Measurements from ENCODE around the gene SFT2D1. TPM values are rescaled to one million over a fixed set of nuclear protein-coding genes. Genes with fewer than 3 reads are reported as not detected.
"Not testable (repeated sequence)": the region's sequence is repeated elsewhere in the genome, so short reads cannot be mapped to it uniquely, and the experiment has no call there.

SFT2D1 gene
- polyA plus RNA-seq, 3 donors, result 59.6 to 81.0 (median 68.2) TPM

DNA sequence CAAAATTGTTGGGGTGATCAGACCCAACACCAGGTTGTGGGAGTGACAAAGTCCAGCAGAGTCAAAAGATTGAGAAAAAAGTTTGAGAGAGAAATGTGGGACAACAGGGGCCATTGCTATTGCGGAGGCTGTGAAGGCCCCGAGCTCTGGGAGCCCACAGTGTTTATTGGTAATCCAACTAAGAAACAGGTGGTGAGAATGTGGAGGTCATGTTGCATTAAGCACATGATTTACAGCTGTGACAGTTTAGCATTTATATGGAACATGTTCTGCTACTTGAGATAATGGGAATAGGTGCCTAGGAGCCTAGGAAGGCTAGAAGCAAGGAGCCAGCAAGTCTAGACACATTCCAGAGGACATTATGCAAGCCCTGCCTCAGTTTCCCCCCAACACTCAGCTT lies 2.6 kb upstream of the SFT2D1 start:
- DNase-seq (ENCODE audit: extremely low read depth in 1 of 11, low read depth in 9 of 11, low spot score in 4 of 11), result not testable (repeated sequence)

GRCh38 chr6:166344240-166344639 lies 1.9 kb upstream of the SFT2D1 start:
- no peak for DNase-seq (ENCODE audit: extremely low read depth in 1 of 11, low read depth in 9 of 11, low spot score in 4 of 11)

DNA sequence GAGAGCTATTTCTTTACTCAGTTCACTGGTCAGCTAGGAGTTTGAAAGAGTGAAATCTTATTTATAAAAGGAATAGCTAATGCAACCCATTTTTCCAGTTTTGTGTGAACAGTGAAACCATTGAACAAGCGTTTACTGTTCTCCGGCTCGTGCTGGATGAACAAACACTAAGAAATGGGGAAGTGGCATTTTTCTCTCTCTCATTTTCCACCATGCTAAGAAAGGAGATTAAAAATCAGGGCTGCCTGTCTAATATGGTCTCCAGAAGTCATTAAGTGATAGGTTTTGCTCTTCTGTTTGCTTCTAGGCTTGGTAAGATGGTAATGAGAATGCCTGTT lies 774 bp upstream of the SFT2D1 start:
- no peak for DNase-seq (ENCODE audit: extremely low read depth in 1 of 11, low read depth in 9 of 11, low spot score in 4 of 11)

DNA sequence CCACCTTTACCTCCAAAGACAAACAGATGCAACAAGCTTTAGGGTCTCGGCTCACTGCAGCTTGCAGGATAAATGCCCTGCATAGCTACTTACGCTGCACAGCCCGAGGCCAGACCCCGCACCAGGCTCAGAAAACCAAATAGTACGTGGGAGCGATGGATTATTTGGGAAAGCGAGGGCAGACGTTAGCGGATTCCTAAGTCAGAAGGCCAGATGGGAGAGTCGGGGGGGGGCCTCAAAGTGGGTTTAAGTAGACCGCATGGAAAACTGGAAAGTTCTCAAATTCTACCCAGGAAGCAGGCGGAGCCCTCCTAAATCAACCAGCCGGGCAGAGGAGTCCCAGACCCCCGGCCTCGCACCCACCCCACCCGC lies 382 bp downstream of the SFT2D1 start:
- DNase-seq (ENCODE audit: extremely low read depth in 1 of 11, low read depth in 9 of 11, low spot score in 4 of 11), result peak in 2 of 11 donors; percentile 12 to 18

GRCh38 chr6:166341464-166341863 lies 881 bp downstream of the SFT2D1 start:
- DNase-seq (ENCODE audit: extremely low read depth in 1 of 11, low read depth in 9 of 11, low spot score in 4 of 11), result no peak

GRCh38 chr6:166338854-166339253 lies 3.5 kb downstream of the SFT2D1 start:
- no peak for DNase-seq (ENCODE audit: extremely low read depth in 1 of 11, low read depth in 9 of 11, low spot score in 4 of 11)

DNA sequence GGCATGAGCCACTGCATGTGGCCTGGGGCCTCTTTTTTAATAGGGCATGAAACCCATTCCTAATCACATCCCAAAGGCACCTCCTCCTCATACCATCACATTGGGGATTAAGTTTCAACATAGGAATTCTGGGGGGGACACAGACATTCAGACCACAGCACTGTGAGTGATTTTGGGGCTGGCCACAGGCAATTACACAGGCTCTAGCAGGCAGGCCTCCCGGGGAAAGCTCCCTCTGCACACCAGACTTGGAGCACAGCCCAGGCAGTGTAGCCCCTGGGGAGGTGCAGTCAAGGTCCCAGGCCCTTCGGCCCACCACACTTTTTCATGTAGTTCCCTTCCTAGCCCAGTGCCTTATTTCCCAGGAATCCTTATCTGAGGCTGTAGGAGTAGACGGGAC lies 5.5 kb downstream of the SFT2D1 start:
- no peak for DNase-seq (ENCODE audit: extremely low read depth in 1 of 11, low read depth in 9 of 11, low spot score in 4 of 11)

- no peak for DNase-seq (ENCODE audit: extremely low read depth in 1 of 11, low read depth in 9 of 11, low spot score in 4 of 11)
Measured at GRCh38 chr6:166335378-166336302, 6.7 kb downstream of the SFT2D1 start.

- DNase-seq (ENCODE audit: extremely low read depth in 1 of 11, low read depth in 9 of 11, low spot score in 4 of 11), result no peak
Measured at GRCh38 chr6:166334878-166335277, 7.5 kb downstream of the SFT2D1 start.

DNA sequence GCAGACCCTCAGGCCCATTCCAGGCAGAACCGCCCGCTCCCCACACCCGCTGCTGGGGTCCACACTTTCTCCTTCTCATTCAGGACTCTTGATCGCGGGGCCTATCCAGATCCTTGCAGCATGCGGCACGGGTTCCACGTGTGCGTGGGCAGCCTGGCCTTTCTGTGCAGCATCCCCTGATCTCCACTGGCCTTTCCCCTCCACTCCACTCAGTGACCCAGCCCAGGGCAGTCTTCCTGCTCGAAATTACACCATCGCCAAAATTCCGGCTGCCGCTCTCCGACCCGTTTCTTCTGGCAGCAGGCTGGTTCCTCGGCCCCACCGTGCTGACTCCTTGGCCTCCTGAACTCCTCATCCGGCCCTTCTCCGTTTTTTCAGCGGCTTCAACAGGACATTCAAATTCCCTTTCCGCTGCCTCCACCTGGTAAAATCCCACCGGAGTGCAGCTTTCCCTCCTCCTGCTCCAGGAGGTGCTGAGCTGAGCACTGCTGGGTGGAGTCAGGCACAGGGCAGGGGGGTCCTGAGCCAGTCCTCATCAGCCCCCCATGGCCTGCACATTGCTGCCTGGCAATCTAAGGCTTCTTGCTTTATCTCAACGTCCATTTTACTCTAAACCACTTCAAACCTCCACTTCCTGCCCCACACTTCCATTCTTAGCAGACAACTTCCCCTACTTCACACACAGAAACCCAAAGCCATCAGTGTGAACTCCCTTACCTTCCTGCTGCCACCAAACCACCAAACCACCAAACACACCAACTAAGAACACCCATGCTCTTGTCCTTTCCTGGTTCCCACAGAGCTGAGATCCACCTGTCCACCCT lies 9.0 kb downstream of the SFT2D1 start:
- no peak for DNase-seq (ENCODE audit: extremely low read depth in 1 of 11, low read depth in 9 of 11, low spot score in 4 of 11)

DNA sequence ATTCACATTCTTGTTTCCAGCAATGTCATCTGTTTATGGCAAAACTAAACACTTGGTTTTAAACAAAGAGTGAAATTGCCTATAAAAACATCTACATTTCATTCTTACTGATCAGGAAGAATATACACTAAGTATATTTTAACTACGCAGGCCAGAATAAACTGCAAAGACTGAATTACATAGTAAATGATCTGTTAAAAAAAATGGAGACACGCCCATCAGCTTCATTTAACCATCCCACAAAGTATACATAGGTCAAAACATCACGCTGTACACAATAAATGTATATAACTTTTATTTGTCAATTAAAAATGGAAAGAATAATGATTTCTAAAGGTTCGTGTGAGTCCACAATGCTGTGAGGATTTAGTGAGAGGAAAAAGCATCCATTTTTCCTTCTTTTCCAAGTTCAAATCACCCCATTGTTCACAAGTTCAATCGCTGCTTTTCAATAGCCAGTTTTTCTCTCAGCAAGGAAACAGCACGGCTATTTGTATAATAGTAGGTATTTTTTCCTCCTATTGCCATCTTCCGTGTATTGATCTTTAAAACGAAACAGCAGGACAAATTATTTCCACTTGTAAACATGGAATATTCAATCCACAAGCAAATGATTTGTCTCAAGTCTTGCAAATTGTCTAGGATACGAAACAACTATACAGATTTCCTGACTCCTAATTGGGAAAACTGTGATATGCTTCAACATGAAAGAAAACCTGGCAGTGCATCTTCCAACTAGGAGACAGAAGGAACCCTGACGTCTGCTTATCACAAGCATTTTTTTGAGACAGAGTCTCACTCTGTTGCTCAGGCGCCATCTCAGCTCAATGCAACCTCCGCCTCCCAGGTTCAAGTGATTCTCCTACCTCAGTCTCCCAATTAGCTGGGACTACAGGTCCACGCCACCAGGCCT lies 10.6 kb downstream of the SFT2D1 start:
- no peak for DNase-seq (ENCODE audit: extremely low read depth in 1 of 11, low read depth in 9 of 11, low spot score in 4 of 11)

GRCh38 chr6:166330612-166331011 lies 11.7 kb downstream of the SFT2D1 start:
- no peak for DNase-seq (ENCODE audit: extremely low read depth in 1 of 11, low read depth in 9 of 11, low spot score in 4 of 11)

- DNase-seq (ENCODE audit: extremely low read depth in 1 of 11, low read depth in 9 of 11, low spot score in 4 of 11), result no peak
Measured at GRCh38 chr6:166325383-166326042, 16.8 kb downstream of the SFT2D1 start.

DNA sequence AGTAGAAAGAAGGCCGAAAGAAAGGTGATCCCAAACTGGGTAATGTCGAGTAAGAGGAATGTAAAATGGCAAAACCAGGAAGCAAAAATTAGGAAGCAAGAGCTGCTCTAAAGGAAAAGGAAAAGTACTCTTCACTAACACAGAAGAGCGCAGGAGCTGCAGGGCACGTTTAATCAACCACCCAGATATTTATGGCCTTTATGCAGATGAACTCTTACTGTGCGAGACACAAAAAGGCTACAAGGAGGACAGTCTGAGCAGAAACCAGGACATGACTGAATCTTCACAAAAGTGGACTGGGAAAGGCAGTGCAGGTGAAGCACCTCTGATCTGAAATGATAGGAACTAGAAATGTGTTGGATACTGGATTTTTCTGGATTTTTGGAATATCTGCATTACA lies 18.9 kb downstream of the SFT2D1 start:
- no peak for DNase-seq (ENCODE audit: extremely low read depth in 1 of 11, low read depth in 9 of 11, low spot score in 4 of 11)

DNA sequence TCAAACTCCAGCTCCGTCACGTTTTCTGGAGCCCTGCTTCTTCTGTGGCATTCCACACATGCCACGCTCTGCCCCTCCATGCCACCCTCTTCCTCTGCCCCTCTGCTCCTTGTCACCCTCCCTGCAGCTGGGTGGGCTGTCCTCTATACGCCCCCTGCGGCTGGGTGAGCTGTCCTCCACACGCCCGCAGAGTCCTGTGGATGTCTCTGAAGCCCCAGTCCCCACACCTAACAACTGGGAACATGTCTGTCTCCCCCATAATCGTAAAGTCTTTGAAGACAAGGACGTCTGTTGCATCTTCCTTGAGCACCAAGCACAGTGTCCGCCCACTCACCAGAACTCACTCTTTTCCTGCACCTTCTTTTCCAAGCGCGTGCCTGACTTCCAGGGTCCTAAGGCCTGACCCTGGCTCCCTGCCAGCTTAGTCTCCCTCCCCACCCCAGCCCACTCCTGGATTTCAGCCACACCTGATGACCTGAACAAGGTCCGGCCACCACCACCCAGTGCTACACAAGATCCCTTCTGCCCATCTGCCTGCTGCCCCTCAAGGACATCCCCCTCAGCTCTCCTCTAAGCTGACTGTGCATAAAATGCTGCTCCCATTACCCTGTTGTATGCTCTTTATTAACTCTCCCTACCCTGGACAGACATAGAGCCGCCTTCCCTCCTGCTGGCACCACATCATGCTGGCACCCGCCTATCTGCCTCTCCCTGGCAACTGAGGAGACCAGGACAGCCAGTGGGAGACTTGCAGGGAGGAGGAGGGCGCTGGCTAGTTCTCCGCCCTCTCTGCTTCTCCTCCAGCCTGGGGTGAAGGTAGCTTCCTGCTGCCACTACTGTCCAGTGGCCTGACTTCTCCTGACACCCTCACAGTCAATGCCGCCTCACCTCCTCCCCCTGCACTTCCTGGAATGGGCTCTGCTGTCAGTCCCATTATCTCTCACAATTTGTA lies 23.4 kb downstream of the SFT2D1 start:
- DNase-seq (ENCODE audit: extremely low read depth in 1 of 11, low read depth in 9 of 11, low spot score in 4 of 11), result no peak

DNA sequence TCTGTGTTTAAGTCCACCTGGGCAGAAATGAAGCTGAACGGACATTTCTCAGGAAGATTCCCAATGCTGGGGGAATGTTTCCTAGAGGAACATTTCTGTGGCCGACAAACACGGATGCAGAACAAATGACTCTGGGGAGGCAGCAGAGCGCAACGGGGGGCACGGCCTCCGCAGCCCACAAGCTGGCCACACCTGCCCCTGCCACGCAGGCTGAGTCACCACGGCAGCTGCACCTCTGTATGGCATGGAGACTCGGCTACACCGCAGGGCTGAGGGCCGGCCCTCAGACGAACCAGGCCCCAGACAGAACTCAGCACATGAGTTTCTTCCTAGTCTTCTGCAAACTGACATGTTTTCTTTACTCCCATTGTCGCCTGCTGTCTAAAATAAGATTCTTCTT lies 24.1 kb downstream of the SFT2D1 start:
- peak in 1 of 11 donors; percentile 8 for DNase-seq (ENCODE audit: extremely low read depth in 1 of 11, low read depth in 9 of 11, low spot score in 4 of 11)

- no peak for DNase-seq (ENCODE audit: extremely low read depth in 1 of 11, low read depth in 9 of 11, low spot score in 4 of 11)
Measured at GRCh38 chr6:166317261-166318212, 24.8 kb downstream of the SFT2D1 start.
